Heart left ventricle (tissue), 16 donors: ENCODE data around the gene MAML2. TPM values are rescaled to one million over a fixed set of nuclear protein-coding genes. Genes with fewer than 3 reads are reported as not detected.

ENCODE experiments used
- ATAC-seq, 4 donors: fragments of 200-7000 bp; cut with Tn5 transposase; one replicate each; pipeline ENCODE4 v1.9.1; 2020 to 2022; ENCODE audit warnings: moderate library complexity in 4 of 4, mild to moderate bottlenecking in 3 of 4, moderate number of reproducible peaks in 1 of 4
- DNase-seq, 5 donors: peaks; one replicate each; pipeline ENCODE4 v3.0.0-alpha.2; 2020
- H3K27ac ChIP-seq, 12 donors: fragments of 200-600 bp; sonication (generic) in 4 of 12; one replicate each; pipeline versions ENCODE4 v1.5.0 to v1.8.0; 2016 to 2022; ENCODE audit warnings: mild to moderate bottlenecking in 2 of 12
- H3K27me3 ChIP-seq, 9 donors: fragments of 200-600 bp; sonication (generic) in 2 of 9; one replicate each; pipeline versions ENCODE4 v1.5.1 to v1.8.0; 2016 to 2022; ENCODE audit warnings: mild to moderate bottlenecking in 3 of 9
- H3K36me3 ChIP-seq, 9 donors: fragments of 200-600 bp; sonication (generic) in 2 of 9; one replicate each; pipeline versions ENCODE4 v1.5.0 to v1.8.0; 2018 to 2022; ENCODE audit warnings: mild to moderate bottlenecking in 2 of 9
- H3K4me1 ChIP-seq, 12 donors: fragments of 200-600 bp; sonication (generic) in 4 of 12; one replicate each; pipeline versions ENCODE4 v1.5.0 to v1.8.0; 2016 to 2022; ENCODE audit warnings: mild to moderate bottlenecking in 3 of 12
- H3K4me3 ChIP-seq, 12 donors: fragments of 200-600 bp; sonication (generic) in 4 of 12; one replicate each; pipeline versions ENCODE4 v1.5.0 to v1.8.0; 2017 to 2022; ENCODE audit warnings: mild to moderate bottlenecking in 9 of 12, moderate library complexity in 4 of 12
- H3K9me3 ChIP-seq, 12 donors: fragments of 200-600 bp; sonication (generic) in 4 of 12; one replicate each; pipeline versions ENCODE4 v1.5.0 to v1.8.0; 2016 to 2022; ENCODE audit warnings: mild to moderate bottlenecking in 1 of 12
- POLR2A ChIP-seq, 2 donors: fragments of 450-650 bp; IDR thresholded peaks; one replicate each; pipeline ENCODE4 v1.6.1; 2017; ENCODE audit warnings: antibody characterized with exemption in 2 of 2, mild to moderate bottlenecking in 2 of 2, moderate library complexity in 2 of 2
- WGBS, 4 donors: extraction: QIAGEN DNeasy Blood & Tissue Kit in 2 of 4; methylation state at CpG; one replicate each; pipeline versions ENCODE4 v1.1.5 to v1.1.7; 2013 to 2018; 5-methylcytosine and 5-hydroxymethylcytosine counted together
- intact Hi-C, 10 donors: fragments of 100-400 bp; cut with DNase I; formaldehyde crosslinking; loops; one replicate each; pipeline versions ENCODE4 v1.11.1 to v1.14.2; 2022
- polyA plus RNA-seq, 2 donors: library from polyadenylated mRNA; stranded (reverse); fragments of 200-250 nt; gene quantifications; one replicate each; pipeline ENCODE4 v1.2.3, GENCODE V29; 2013
- total RNA-seq, 9 donors: library from RNA; depleted of rRNA in 2 of 9; stranded (reverse); fragments of >200 nt in 2 of 9; fragmentation: NEBNext Ultra II Directional in 3 of 9; extraction: Animal tissue kit (Norgen Biotek cat#: 25700) in 3 of 9; gene quantifications; one replicate each; pipeline versions ENCODE4 v1.1.0 to v1.2.4, GENCODE V29; 2016 to 2023
- TF ChIP-seq, protein P1 (sequence below), 12 donors: fragments of 200-600 bp; sonication (generic) in 4 of 12; IDR thresholded peaks; one replicate each; pipeline versions ENCODE4 v1.5.0 to v1.8.0; 2018 to 2022; ENCODE audit warnings: antibody characterized with exemption in 12 of 12, mild to moderate bottlenecking in 5 of 12
- donor health status: ischemic (EF 13 %, LVEDD 7.1; RV severe dilation, severe dysfunction).
- donor health status: healthy with polysubstance abuse.
- donor health status: DM: no; HTN: yes; CAD: no.
- donor health status: DM: no; HTN: no; CAD: no.
- donor health status: ischemic (EF 25% LVEDD 6.9; RV normal size, moderate dysfunction).
- donor health status: ischemic (EF 25% LVEDD 5.7; RV mildly dilated, moderate dysfunction).
- donor health status: healthy.
- donor health status: DM: yes; HTN: yes; CAD: no.
- donor health status: ischemic (EF 35%, LVEDD 5.7; RV mildly dilated, moderate dysfunction).
- donor health status: nonischemic (EF 11% LVEDD 7.7; RV severe dilation, severe dysfunction).
- donor health status: DM: yes; HTN: yes; CAD: no.
- donor health status: PGD.
- donor health status: ischemic (EF 29% LVEDD 5.4; RV normal size, mild dysfunction).
- donor health status: nonischemic (EF 23%, LVEDD 6.1; RV moderate dilation, normal function).

MAML2 gene
- total and polyA plus RNA-seq, 11 donors, result 1.3 to 10.8 (median 4.8) TPM

- no peak for TF ChIP-seq POLR2A (IDR thresholded peaks at IDR 0.05)
- TF ChIP-seq, protein P1, sequence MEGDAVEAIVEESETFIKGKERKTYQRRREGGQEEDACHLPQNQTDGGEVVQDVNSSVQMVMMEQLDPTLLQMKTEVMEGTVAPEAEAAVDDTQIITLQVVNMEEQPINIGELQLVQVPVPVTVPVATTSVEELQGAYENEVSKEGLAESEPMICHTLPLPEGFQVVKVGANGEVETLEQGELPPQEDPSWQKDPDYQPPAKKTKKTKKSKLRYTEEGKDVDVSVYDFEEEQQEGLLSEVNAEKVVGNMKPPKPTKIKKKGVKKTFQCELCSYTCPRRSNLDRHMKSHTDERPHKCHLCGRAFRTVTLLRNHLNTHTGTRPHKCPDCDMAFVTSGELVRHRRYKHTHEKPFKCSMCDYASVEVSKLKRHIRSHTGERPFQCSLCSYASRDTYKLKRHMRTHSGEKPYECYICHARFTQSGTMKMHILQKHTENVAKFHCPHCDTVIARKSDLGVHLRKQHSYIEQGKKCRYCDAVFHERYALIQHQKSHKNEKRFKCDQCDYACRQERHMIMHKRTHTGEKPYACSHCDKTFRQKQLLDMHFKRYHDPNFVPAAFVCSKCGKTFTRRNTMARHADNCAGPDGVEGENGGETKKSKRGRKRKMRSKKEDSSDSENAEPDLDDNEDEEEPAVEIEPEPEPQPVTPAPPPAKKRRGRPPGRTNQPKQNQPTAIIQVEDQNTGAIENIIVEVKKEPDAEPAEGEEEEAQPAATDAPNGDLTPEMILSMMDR (IDR thresholded peaks at IDR 0.05), result no peak
- H3K36me3 ChIP-seq, result no peaks in the 10 kb centered on the region
- no peaks in the 10 kb centered on the region for H3K9me3 ChIP-seq
- 79 to 84% (median 82%) methylated on average over 8 of the region's 8 CpGs for WGBS, 4 donors
- ATAC-seq (no peak), DNase-seq (no peak)
- H3K4me1 ChIP-seq, result peaks cover 0 to 69% (median 31%) of the 10 kb centered on the region in 12 donors
- no peak overlapping the region for H3K4me3 ChIP-seq
- no peaks in the 10 kb centered on the region for H3K27me3 ChIP-seq
- H3K27ac ChIP-seq, result no peak overlapping the region
- intact Hi-C loops, result no loop called here
Observed at GRCh38 chr11:96328395-96329010, 14.5 kb downstream of the MAML2 start.

- no peak for ATAC-seq
- H3K27ac ChIP-seq, result no peak overlapping the region
- no peaks in the 10 kb centered on the region for H3K9me3 ChIP-seq
- TF ChIP-seq, protein P1 (IDR thresholded peaks at IDR 0.05), result no peak
- no peak for TF ChIP-seq POLR2A (IDR thresholded peaks at IDR 0.05)
- H3K36me3 ChIP-seq, result no peaks in the 10 kb centered on the region
- H3K27me3 ChIP-seq, result no peaks in the 10 kb centered on the region
- intact Hi-C loops, result no loop called here
- no peak for DNase-seq
- no peak overlapping the region for H3K4me3 ChIP-seq
- peaks cover 0 to 57% (median 22%) of the 10 kb centered on the region in 12 donors for H3K4me1 ChIP-seq
- 90 to 95% (median 94%) methylated on average over 7 of the region's 7 CpGs for WGBS, 4 donors
Observed at GRCh38 chr11:96326959-96327358, 16.0 kb downstream of the MAML2 start.

- peak overlapping the region in 1 of 12 donors; percentile 17 for H3K27ac ChIP-seq
- no peaks in the 10 kb centered on the region for H3K9me3 ChIP-seq
- H3K4me3 ChIP-seq, result no peak overlapping the region
- H3K27me3 ChIP-seq, result no peaks in the 10 kb centered on the region
- intact Hi-C loops, result no loop called here
- 18 to 28% (median 24%) methylated on average over 1 of the region's 1 CpG for WGBS, 4 donors
- TF ChIP-seq, protein P1 (IDR thresholded peaks at IDR 0.05), result no peak
- TF ChIP-seq POLR2A (IDR thresholded peaks at IDR 0.05), result no peak
- DNase-seq, result no peak
- H3K36me3 ChIP-seq, result no peaks in the 10 kb centered on the region
- H3K4me1 ChIP-seq, result peaks cover 0 to 53% (median 22%) of the 10 kb centered on the region in 12 donors
- peak in 2 of 4 donors; percentile 62 to 81 for ATAC-seq
Observed at GRCh38 chr11:96324912-96325311, 18.1 kb downstream of the MAML2 start.

GRCh38 chr11:96323642-96323985 lies 19.4 kb downstream of the MAML2 start:
- H3K27me3 ChIP-seq, result no peaks in the 10 kb centered on the region
- intact Hi-C loops, result no loop called here
- no peak overlapping the region for H3K4me3 ChIP-seq
- peaks cover 0 to 53% (median 19%) of the 10 kb centered on the region in 12 donors for H3K4me1 ChIP-seq
- TF ChIP-seq POLR2A (IDR thresholded peaks at IDR 0.05), result no peak
- TF ChIP-seq, protein P1 (IDR thresholded peaks at IDR 0.05), result no peak
- H3K9me3 ChIP-seq, result no peaks in the 10 kb centered on the region
- DNase-seq (no peak), ATAC-seq (no peak)
- 86 to 91% (median 88%) methylated on average over 6 of the region's 6 CpGs for WGBS, 4 donors
- H3K36me3 ChIP-seq, result no peaks in the 10 kb centered on the region
- no peak overlapping the region for H3K27ac ChIP-seq
